Large intestine (tissue), 3 donors: Measurements from ENCODE around the gene ST7. TPM values are rescaled to one million over a fixed set of nuclear protein-coding genes. Genes with fewer than 3 reads are reported as not detected.

Experiments used
- DNase-seq, 2 donors: peaks; one replicate each; pipeline versions ENCODE4 v3.0.0 to v3.0.0-alpha.2; 2013
- H3K27ac ChIP-seq: one replicate; pipeline ENCODE4 v1.5.1; 2013; ENCODE audit warnings: low read length
- H3K27me3 ChIP-seq: 2 replicates; pipeline ENCODE4 v1.6.1; 2013; ENCODE audit warnings: low read length; ENCODE audit not compliant: control insufficient read depth, insufficient read depth
- H3K36me3 ChIP-seq: 2 replicates; pipeline ENCODE4 v1.6.1; 2013; ENCODE audit warnings: low read length; ENCODE audit not compliant: control insufficient read depth, insufficient read depth
- H3K4me1 ChIP-seq: one replicate; pipeline ENCODE4 v1.6.1; 2013; ENCODE audit warnings: low read length; ENCODE audit not compliant: control insufficient read depth, insufficient read depth
- H3K4me3 ChIP-seq: one replicate; pipeline ENCODE4 v1.5.1; 2013; ENCODE audit warnings: low read length
- H3K9me3 ChIP-seq: one replicate; pipeline ENCODE4 v1.6.1; 2013; ENCODE audit warnings: mild to moderate bottlenecking, low read depth, low read length, moderate library complexity; ENCODE audit not compliant: control insufficient read depth
- WGBS: methylation state at CpG from one replicate; pipeline ENCODE4 v1.1.5; 2013; ENCODE audit warnings: low lambda C conversion rate; ENCODE audit not compliant: insufficient coverage; 5-methylcytosine and 5-hydroxymethylcytosine counted together
- polyA plus RNA-seq: library from polyadenylated mRNA; unstranded; fragments of 120-200 nt; gene quantifications from one replicate; pipeline ENCODE4 v1.2.1, GENCODE V29; 2013

ST7 gene
- polyA plus RNA-seq, 1 donor = 25.1 TPM

GRCh38 chr7:117015258-117016184, 62.2 kb downstream of the ST7 start:
- Histone ChIP-seq H3K4me1 (no peaks in the 10 kb centered on the region), H3K27ac (no peak overlapping the region), H3K9me3 (no peaks in the 10 kb centered on the region), H3K36me3 (no peaks in the 10 kb centered on the region), H3K27me3 (no peaks in the 10 kb centered on the region), H3K4me3 (no peak overlapping the region)
- 80% methylated on average over 1 of the region's 4 CpGs for WGBS
- DNase-seq = no peak

- H3K4me3 ChIP-seq = no peak overlapping the region
- H3K4me1 ChIP-seq = no peaks in the 10 kb centered on the region
- no peak for DNase-seq
- H3K27ac ChIP-seq = no peak overlapping the region
- 86% methylated on average over 4 of the region's 4 CpGs for WGBS
- H3K36me3 ChIP-seq = no peaks in the 10 kb centered on the region
- no peaks in the 10 kb centered on the region for H3K27me3 ChIP-seq
- no peaks in the 10 kb centered on the region for H3K9me3 ChIP-seq
These were observed 63.7 kb downstream of the ST7 start for GRCh38 chr7:117017017-117017451.

GRCh38 chr7:117017702-117018266, 64.5 kb downstream of the ST7 start:
- H3K9me3 ChIP-seq = no peaks in the 10 kb centered on the region
- no CpG with 5 or more reads among the region's 4 CpGs for WGBS
- no peak for DNase-seq
- H3K27me3 ChIP-seq = no peaks in the 10 kb centered on the region
- no peak overlapping the region for H3K27ac ChIP-seq
- H3K4me3 ChIP-seq = no peak overlapping the region
- no peaks in the 10 kb centered on the region for H3K4me1 ChIP-seq
- no peaks in the 10 kb centered on the region for H3K36me3 ChIP-seq

DNA sequence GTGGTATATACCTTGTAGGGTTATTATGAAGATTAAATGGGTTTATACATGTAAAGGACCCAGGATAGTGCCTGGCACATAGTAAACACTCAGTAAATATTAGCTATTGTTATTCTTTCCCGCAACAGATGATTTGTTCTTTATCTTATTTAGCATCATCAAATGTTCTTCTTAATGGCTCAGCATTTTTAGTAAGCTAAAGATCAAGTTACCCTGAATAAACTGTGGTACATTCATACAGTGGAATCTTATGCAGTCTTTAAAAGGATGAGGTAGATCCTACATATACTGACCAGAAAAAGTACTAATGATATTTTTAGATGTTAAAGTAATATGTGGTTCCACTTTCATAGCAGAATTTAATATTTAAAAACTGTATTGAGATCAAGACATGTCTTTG, 65.4 kb downstream of the ST7 start:
- Histone ChIP-seq H3K27ac (no peak overlapping the region), H3K9me3 (no peaks in the 10 kb centered on the region), H3K27me3 (no peaks in the 10 kb centered on the region), H3K4me1 (no peaks in the 10 kb centered on the region), H3K36me3 (no peaks in the 10 kb centered on the region), H3K4me3 (no peak overlapping the region)
- DNase-seq = no peak
- WGBS = no CpG with 5 or more reads among the region's 1 CpG

GRCh38 chr7:117019287-117019686, 66.0 kb downstream of the ST7 start:
- no peak for DNase-seq
- H3K9me3 ChIP-seq = no peaks in the 10 kb centered on the region
- H3K36me3 ChIP-seq = no peaks in the 10 kb centered on the region
- no peak overlapping the region for H3K27ac ChIP-seq
- H3K27me3 ChIP-seq = no peaks in the 10 kb centered on the region
- no peak overlapping the region for H3K4me3 ChIP-seq
- no peaks in the 10 kb centered on the region for H3K4me1 ChIP-seq
- WGBS = 100% methylated on average over 2 of the region's 2 CpGs

DNA sequence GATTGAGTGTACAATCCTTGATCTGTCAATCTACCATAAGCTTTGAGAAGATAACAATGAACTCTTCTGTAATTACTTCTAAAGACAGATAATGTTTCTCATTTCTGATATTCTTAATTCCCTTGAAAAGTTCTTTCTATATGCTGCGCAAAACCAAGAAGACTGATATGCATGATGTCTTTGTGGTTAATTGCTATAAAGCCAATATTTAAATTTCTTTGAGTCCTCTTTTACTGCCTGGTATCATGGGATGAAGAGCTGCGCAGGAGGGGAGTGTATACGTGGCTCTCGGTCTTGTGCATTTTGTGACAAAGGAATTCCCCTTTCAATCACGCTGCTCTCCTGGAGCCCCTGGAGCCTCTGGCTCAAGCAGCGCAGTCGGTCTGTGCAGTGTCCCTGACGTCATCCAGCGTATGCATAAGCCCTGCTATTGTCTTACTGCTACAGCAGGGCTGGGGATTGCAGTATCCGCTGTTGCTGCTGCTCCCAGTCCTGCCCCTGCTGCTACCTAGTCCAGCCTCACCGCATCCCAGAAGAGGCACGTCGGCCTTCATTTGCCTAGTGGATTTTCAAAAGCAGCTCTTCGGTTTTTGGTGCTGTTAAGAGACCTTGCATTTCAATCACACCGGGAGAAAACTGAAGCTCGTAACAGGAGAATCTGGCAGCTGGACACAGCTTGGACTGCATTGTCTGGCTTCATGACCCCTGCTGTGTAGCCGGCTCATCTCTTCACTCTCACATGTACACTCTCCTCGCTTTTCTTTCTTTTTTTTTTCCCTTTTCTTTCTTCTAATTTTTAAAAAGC, 66.7 kb downstream of the ST7 start:
- peak overlapping the region; percentile 34 for H3K4me3 ChIP-seq
- DNase-seq = peak; percentile 77 to 84
- 56% methylated on average over 2 of the region's 18 CpGs for WGBS
- peak overlapping the region; percentile 74 for H3K27ac ChIP-seq
- no peaks in the 10 kb centered on the region for H3K27me3 ChIP-seq
- H3K4me1 ChIP-seq = no peaks in the 10 kb centered on the region
- no peaks in the 10 kb centered on the region for H3K9me3 ChIP-seq
- H3K36me3 ChIP-seq = no peaks in the 10 kb centered on the region

DNA sequence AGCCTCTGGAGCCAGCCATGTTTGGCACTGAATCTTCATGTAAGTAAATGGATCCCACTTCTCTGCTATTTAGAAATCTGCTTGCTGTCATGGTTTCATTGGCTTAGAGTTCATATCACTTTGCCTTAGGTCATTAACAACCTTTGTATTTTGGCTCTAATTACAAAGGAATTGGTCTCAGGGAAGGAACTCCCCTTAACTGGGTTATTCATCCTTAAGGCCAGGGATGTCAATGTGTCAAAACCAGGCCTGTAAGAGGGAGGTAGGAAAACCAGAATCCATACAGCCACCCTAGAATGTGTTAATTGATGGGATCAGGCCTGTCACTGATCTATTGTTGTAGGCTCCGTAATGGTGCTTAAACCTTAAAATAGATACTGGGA, 67.3 kb downstream of the ST7 start:
- Histone ChIP-seq H3K27ac (peak overlapping the region; percentile 74), H3K27me3 (no peaks in the 10 kb centered on the region), H3K4me3 (peak overlapping the region; percentile 34), H3K36me3 (no peaks in the 10 kb centered on the region), H3K9me3 (no peaks in the 10 kb centered on the region), H3K4me1 (no peaks in the 10 kb centered on the region)
- whole genome bisulfite sequencing = no CpG with 5 or more reads among the region's 1 CpG
- DNase-seq = peak in 1 of 2 donors; percentile 41

DNA sequence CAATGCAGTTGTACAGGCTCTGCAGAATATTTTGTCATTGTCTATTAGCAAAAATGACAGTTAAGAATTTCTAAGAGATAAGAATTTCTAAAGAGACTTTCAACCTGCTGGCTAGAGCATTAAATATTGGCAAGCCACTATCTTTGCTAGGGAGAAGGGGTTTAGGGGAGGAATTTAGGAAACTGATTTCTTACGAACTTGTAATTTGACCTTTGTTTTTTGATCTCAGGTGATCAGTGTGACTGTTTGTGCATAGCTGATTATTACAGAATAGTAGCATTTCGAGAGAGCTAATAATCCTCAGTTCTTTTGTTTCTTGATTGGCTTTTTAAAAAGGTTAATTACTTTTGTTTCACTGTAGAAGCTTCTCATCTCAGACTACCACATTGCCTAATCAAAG, 68.1 kb downstream of the ST7 start:
- Histone ChIP-seq H3K4me3 (no peak overlapping the region), H3K9me3 (no peaks in the 10 kb centered on the region), H3K36me3 (no peaks in the 10 kb centered on the region), H3K27me3 (no peaks in the 10 kb centered on the region), H3K27ac (no peak overlapping the region), H3K4me1 (no peaks in the 10 kb centered on the region)
- no peak for DNase-seq
- 0% methylated on average over 1 of the region's 2 CpGs for WGBS

- H3K27ac ChIP-seq = no peak overlapping the region
These were observed 68.7 kb downstream of the ST7 start for GRCh38 chr7:117021986-117022385.

DNA sequence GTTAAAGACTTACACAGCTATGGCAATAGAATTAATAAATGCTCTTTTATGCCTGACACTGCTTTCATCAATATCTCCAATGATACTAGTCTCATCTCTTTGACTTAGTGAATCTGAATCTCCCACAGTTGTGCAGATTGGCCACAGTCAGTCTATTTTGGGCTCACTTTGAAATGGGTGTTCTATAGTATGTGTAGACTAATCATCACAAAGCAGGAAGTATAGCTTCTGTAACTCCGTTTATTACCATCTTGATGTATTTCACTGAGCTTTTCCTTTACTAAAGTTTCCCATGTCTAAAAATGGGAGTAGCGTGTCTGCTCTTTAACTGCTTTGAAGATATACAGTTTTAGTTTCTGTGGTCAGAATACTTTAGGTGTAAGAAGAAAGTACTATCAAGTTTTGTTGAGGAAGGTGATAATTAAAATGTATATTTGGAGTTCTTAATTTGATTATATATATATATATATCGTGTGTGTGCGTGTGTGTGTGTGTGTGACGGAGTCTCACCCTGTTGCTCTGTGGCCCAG, 70.1 kb downstream of the ST7 start:
- Histone ChIP-seq H3K27me3 (no peaks in the 10 kb centered on the region), H3K9me3 (no peaks in the 10 kb centered on the region), H3K4me1 (no peaks in the 10 kb centered on the region), H3K4me3 (no peak overlapping the region), H3K36me3 (no peaks in the 10 kb centered on the region), H3K27ac (no peak overlapping the region)
- WGBS = 100% methylated on average over 1 of the region's 5 CpGs
- DNase-seq = no peak

More at GRCh38 chr7:117021986-117022385, 68.7 kb downstream of the ST7 start:
- Histone ChIP-seq H3K9me3 (no peaks in the 10 kb centered on the region), H3K4me1 (no peaks in the 10 kb centered on the region), H3K36me3 (no peaks in the 10 kb centered on the region), H3K4me3 (no peak overlapping the region), H3K27me3 (no peaks in the 10 kb centered on the region)
- WGBS = 100% methylated on average over 4 of the region's 5 CpGs
- DNase-seq = no peak
